Activated naive CD8-positive, alpha-beta T cell treated with anti-CD3 and anti-CD28 coated beads, Interleukin-2, amount 50 U/mL, for 16 hours (primary cell): ENCODE data around the gene CLCN1.

ENCODE experiments used
- DNase-seq: peaks from one replicate; pipeline ENCODE4 v3.0.0-alpha.2; 2020; ENCODE audit warnings: low read depth, low spot score

The CLCN1 gene

DNA sequence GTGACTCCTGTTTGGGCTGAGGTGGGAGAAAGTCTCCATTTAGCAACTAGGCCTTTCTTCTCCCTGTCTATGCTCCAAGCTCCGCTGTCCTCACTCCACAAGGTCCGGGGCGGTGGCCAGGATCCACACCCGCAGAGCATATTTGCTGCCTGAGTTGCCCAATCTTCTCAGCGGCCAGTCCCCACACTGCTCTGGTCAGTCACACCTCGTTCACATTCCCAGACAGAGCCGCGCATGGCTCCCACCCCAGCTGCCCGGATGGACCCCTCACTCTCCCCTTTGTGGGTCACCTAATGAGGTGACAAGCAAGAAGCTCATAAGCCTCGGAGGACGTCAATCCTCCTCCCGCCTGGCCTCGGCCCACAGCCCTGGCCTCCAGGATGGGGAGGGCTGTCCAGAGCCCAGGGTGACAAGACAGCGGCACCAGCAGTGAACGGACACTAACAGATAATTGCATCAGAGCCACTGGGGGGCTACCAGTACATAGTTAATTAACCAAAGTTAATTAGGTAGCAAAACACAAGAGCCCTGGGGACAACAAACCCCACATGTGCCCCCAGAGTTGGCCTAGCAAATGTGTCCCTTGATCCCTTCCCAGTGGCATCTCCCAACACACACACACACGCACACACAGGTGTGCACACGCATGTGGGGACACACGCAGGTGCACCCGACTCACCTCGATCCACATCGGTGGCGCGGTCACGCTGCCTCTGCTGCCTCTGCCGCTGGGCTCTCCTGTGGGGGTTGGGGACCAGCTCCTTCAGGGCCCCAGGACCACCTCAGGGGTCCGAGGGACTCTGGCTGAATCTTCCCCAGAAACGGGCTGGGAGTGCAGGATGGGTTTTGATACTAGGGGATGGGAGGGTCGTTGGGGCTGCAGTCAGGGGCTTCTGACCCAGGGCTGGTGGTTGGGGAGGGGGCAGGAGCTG lies 81.0 kb downstream of the CLCN1 start:
- DNase-seq = no peak

DNA sequence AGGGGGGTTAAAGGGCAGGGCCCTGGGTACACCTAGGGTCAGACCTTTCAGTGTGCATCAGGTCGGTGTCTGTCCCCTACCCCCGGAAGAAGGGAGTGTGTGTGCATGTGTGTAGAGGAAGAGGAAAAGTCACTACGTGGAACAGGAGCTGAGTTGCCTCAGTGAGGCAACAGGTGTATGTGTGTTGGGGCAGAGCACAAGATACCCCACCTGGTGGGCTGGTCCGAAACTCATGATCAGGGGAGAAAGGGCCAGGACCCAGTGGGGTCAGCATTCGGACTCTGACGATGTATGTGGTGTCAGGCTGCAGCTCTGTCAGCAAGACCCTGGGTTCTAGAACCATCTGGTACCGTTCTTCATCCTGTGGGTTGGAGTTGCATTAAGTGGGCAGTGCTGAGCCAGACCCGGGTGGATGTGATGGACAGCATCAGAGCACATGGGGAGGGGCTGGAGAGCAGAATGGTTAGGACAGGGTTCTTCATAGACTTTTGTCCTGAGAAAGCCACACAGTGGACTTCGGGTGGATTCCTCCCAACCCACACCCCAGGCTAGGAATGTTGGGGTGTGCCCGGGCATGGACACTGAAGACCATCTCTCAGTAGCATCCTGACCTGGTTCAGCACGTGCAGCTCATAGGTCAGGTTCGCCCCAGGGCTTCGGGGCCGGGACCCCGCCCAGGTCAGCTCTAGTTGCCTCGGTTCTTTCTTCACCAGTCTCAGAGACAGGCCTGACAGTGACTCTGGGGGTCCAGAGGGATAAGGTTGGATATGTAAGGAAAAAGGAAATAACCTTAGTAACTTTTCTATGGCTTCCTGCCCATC lies 82.0 kb downstream of the CLCN1 start:
- no peak for DNase-seq

DNA sequence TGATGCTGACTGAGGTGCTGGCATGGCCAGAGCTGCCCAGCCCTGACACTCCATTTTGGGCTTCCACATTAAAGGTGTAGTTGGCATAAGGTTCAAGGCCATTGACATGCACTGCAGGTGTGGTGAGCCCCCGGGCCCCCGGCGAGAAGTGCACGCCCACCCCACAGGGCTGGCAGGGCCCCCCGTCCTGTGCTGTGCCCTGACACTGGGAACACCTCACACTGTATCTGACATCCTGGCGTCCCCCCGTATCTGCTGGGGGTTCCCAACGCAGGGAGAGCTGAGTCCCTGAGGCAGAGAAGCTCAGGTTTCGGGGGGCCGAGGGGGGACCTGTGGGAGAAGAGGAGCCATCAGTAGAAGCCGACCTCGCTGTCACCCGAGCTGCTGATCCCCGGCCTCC lies 82.7 kb downstream of the CLCN1 start:
- no peak for DNase-seq

DNA sequence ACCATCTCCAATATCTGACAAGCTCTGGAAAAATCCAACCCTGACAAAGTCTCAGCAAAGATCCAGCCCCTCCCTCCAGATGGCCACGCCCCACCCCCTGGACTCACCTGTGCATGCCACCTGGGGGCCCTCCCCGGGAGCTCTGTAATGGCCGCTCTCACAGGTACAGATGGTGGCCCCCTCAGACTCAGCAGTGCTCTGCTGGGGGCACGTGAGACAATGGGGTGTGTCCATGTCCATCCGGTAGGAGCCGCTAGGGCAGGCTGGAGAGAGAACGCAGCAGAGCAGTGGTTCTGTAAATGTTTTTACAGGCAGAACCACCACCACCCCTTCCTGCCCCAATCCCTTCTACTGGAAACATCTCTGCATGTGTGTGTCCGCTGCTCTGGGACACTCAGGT lies 83.2 kb downstream of the CLCN1 start:
- DNase-seq = no peak

DNA sequence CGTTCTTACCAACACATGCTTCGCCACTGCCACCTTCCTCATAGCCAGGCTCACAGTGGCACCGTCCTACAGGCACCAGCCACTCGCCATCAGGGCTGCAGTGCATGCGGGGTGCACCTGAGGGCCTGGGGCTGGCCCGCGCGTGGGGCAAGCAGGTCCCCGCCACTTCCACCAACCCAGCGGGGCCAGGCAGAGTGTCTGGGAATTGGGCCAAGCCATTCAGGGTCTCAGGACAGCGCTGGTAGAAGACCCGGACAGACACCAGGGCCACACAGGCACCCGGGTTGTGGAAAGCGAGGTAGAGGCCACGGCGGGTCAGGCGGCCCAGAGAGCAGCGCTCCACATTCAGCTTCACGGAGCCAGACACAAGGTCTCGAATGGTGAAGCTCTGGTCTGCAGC lies 83.7 kb downstream of the CLCN1 start:
- no peak for DNase-seq

DNA sequence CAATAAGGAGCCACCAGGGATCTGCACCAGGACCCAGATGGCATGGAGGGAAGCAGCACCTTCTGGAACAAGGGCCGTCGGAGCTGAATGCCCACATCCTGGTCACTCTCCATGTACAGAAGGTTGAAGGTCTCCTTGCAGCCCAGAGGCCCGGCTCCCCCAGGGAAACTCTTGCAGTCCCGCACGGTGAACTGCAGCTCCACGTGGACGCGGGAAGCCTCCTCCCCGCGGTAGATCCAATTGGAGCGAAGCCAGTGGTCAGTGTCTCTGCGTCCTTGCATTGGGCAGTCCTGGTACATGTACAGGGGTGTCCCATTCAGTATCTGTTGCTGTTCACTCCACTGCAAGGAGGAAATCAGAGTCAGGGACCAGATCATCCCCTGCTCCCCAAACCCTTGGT lies 85.4 kb downstream of the CLCN1 start:
- no peak for DNase-seq
